RWPE1 (cell line): ENCODE data around the gene DDX41.

Experiments
- CTCF ChIA-PET: fragments of 350-600 bp; sonication (Branson Sonifier 250); formaldehyde crosslinking; extraction: SDS; loops from one replicate; lab custom pipeline; 2021; lab: Yijun Ruan, JAX
- POLR2A ChIA-PET: fragments of 400-600 bp; formaldehyde crosslinking; extraction: SDS; loops from one replicate; lab custom pipeline; 2020; ENCODE audit warnings: antibody characterized with exemption; ENCODE audit not compliant: low non-redundant PET; lab: Yijun Ruan, JAX
- DNase-seq: peaks from one replicate; pipeline ENCODE4 v3.0.0; 2012; ENCODE audit warnings: low spot score
- H3K27ac ChIP-seq: fragments of 450-650 bp; 2 replicates; pipeline ENCODE4 v1.5.1; 2017
- CTCF ChIP-seq: fragments of 450-650 bp; conservative IDR thresholded peaks from 2 replicates; pipeline ENCODE4 v1.5.1; 2017; ENCODE audit warnings: low read depth, mild to moderate bottlenecking

DDX41 gene

GRCh38 chr5:177548495-177548894 is 31.7 kb upstream of the DDX41 start:
- ChIA-PET POLR2A (interaction anchor here (0.6 kb wide), 1 partner anchor 736 kb away, joined by 5 read pairs; no protein-coding TSS in a partner anchor), CTCF (interaction anchor here (1.2 kb wide), 1 partner anchor 17 kb away, joined by 3 read pairs; no protein-coding TSS in a partner anchor)
- H3K27ac ChIP-seq: no peak overlapping the region
- DNase-seq: no peak
- no peak for TF ChIP-seq CTCF

- peak overlapping the region; percentile 93 for H3K27ac ChIP-seq
- DNase-seq: no peak
- CTCF ChIA-PET: interaction anchor here (1.2 kb wide), 1 partner anchor 16 kb away, joined by 3 read pairs; no protein-coding TSS in a partner anchor
- no peak for TF ChIP-seq CTCF
- POLR2A ChIA-PET: no interaction called here
Observed at GRCh38 chr5:177547736-177548135, 31.0 kb upstream of the DDX41 start.

GRCh38 chr5:177546258-177546741 is 29.5 kb upstream of the DDX41 start:
- peak; percentile 99 for DNase-seq
- ChIA-PET POLR2A (interaction anchor here (0.5 to 0.7 kb wide), 2 partner anchors 29 to 1141 kb away, joined by 3 to 4 read pairs; partner anchors contain the start of gene DDX41), CTCF (interaction anchor here (0.7 to 1.3 kb wide), 3 partner anchors 26 to 142 kb away, joined by 3 read pairs; no protein-coding TSS in a partner anchor)
- TF ChIP-seq CTCF: no peak
- peak overlapping the region; percentile 93 for H3K27ac ChIP-seq

- CTCF ChIA-PET: interaction anchor here (1.3 kb wide), 1 partner anchor 45 kb away, joined by 3 read pairs; no protein-coding TSS in a partner anchor
- TF ChIP-seq CTCF: no peak
- peak; percentile 48 for DNase-seq
- peak overlapping the region; percentile 93 for H3K27ac ChIP-seq
- POLR2A ChIA-PET: interaction anchor here (0.7 kb wide), 1 partner anchor 47 kb away, joined by 6 read pairs; no protein-coding TSS in a partner anchor
Observed at GRCh38 chr5:177545487-177546257, 28.9 kb upstream of the DDX41 start.

GRCh38 chr5:177542816-177543465 is 26.2 kb upstream of the DDX41 start:
- TF ChIP-seq CTCF: no peak
- ChIA-PET POLR2A (no interaction called here), CTCF (no interaction called here)
- no peak for DNase-seq
- H3K27ac ChIP-seq: no peak overlapping the region

GRCh38 chr5:177540438-177540837 is 23.7 kb upstream of the DDX41 start:
- peak overlapping the region; percentile 66 for H3K27ac ChIP-seq
- ChIA-PET CTCF (no interaction called here), POLR2A (interaction anchor here (0.6 kb wide), 1 partner anchor 114 kb away, joined by 3 read pairs; no protein-coding TSS in a partner anchor)
- no peak for TF ChIP-seq CTCF
- peak; percentile 28 for DNase-seq
